ENCODE results near the gene LTBP1.

GRCh38 chr2:33275689-33276444 is 329.1 kb downstream of the LTBP1 start:
- no peak for TF ChIP-seq CTCF (IDR thresholded peaks at IDR 0.05)
- TF ChIP-seq POLR2A (IDR thresholded peaks at IDR 0.05) = no peak
